ENCODE results near the gene TLX2. TPM values are rescaled to one million over a fixed set of nuclear protein-coding genes. Genes with fewer than 3 reads are reported as not detected.
A peak's percentile ranks its signal among the peaks of the same experiment; 100 is the strongest.

Gene TLX2
- total RNA-seq, 2 experiments from 2014 or later: 0.10 TPM

GRCh38 chr2:74498500-74499266, 15.6 kb upstream of the TLX2 start:
- CTCF ChIA-PET: interaction anchor here (1.0 to 3.7 kb wide), 3 partner anchors 17 to 88 kb away, joined by 3 to 24 read pairs (median 6); partner anchors contain the start of genes CCDC142 and TTC31
- intact Hi-C loops (cut with micrococcal nuclease): loop anchor here (1.0 to 5.0 kb wide), 3 partner anchors 18 to 89 kb away; no protein-coding TSS in a partner anchor
- Mint-ChIP-seq H3K27me3 (ENCODE audit: low read depth) (peaks cover 59% of the 10 kb centered on the region), H3K27ac (no peak overlapping the region), H3K9me3 (no peaks in the 10 kb centered on the region), H3K4me1 (ENCODE audit: low read depth) (peaks cover 34% of the 10 kb centered on the region), H3K4me3 (peak overlapping the region; percentile 67), H3K36me3 (ENCODE audit: low read depth) (peaks cover 3% of the 10 kb centered on the region)
- peak; percentile 45 for DNase-seq

GRCh38 chr2:74499267-74499939, 14.8 kb upstream of the TLX2 start, which contains the start of gene LBX2:
Gene LBX2, minus strand, starts transcription at chr2:74499603. Its CDS starts 66 bp downstream, at chr2:74499537.
- CTCF ChIA-PET: interaction anchor here (1.8 to 3.7 kb wide), 2 partner anchors 17 to 87 kb away, joined by 6 to 24 read pairs; partner anchors contain the start of genes CCDC142 and TTC31
- Mint-ChIP-seq H3K9me3 (no peaks in the 10 kb centered on the region), H3K36me3 (ENCODE audit: low read depth) (peaks cover 2% of the 10 kb centered on the region), H3K27me3 (ENCODE audit: low read depth) (peaks cover 66% of the 10 kb centered on the region), H3K4me1 (ENCODE audit: low read depth) (peaks cover 40% of the 10 kb centered on the region), H3K4me3 (peak within 1 kb of the TSS; percentile 67), H3K27ac (no peak within 1 kb of the TSS)
- DNase-seq: peak; percentile 43
- intact Hi-C loops (cut with micrococcal nuclease): loop anchor here (5.0 kb wide), 1 partner anchor 33 kb away; no protein-coding TSS in a partner anchor

- peaks cover 8% of the 10 kb centered on the region for H3K36me3 Mint-ChIP-seq (ENCODE audit: low read depth)
- no peak overlapping the region for H3K27ac Mint-ChIP-seq
- no peak for DNase-seq
- H3K27me3 Mint-ChIP-seq (ENCODE audit: low read depth): peaks cover 70% of the 10 kb centered on the region
- H3K4me3 Mint-ChIP-seq: no peak overlapping the region
- CTCF ChIA-PET: interaction anchor here (0.6 to 3.7 kb wide), 5 partner anchors 15 to 87 kb away, joined by 3 to 24 read pairs (median 6); partner anchors contain the start of genes CCDC142, TLX2 and TTC31
- intact Hi-C loops (cut with micrococcal nuclease): loop anchor here (5.0 to 10.0 kb wide), 2 partner anchors 32 to 455 kb away; partner anchors contain the start of gene POLE4
- H3K4me1 Mint-ChIP-seq (ENCODE audit: low read depth): peaks cover 46% of the 10 kb centered on the region
- H3K9me3 Mint-ChIP-seq: no peaks in the 10 kb centered on the region
Observed at GRCh38 chr2:74499940-74500577, 14.2 kb upstream of the TLX2 start.

GRCh38 chr2:74500578-74500946, 13.7 kb upstream of the TLX2 start:
- Mint-ChIP-seq H3K4me1 (ENCODE audit: low read depth) (peaks cover 49% of the 10 kb centered on the region), H3K27me3 (ENCODE audit: low read depth) (peaks cover 70% of the 10 kb centered on the region), H3K4me3 (no peak overlapping the region), H3K27ac (no peak overlapping the region), H3K9me3 (no peaks in the 10 kb centered on the region), H3K36me3 (ENCODE audit: low read depth) (peaks cover 13% of the 10 kb centered on the region)
- no peak for DNase-seq
- CTCF ChIA-PET: interaction anchor here (0.6 to 3.7 kb wide), 5 partner anchors 14 to 86 kb away, joined by 3 to 24 read pairs (median 6); partner anchors contain the start of genes CCDC142, TLX2 and TTC31
- intact Hi-C loops (cut with micrococcal nuclease): loop anchor here (10.0 kb wide), 1 partner anchor 454 kb away; the partner anchor contains the start of gene POLE4

DNA sequence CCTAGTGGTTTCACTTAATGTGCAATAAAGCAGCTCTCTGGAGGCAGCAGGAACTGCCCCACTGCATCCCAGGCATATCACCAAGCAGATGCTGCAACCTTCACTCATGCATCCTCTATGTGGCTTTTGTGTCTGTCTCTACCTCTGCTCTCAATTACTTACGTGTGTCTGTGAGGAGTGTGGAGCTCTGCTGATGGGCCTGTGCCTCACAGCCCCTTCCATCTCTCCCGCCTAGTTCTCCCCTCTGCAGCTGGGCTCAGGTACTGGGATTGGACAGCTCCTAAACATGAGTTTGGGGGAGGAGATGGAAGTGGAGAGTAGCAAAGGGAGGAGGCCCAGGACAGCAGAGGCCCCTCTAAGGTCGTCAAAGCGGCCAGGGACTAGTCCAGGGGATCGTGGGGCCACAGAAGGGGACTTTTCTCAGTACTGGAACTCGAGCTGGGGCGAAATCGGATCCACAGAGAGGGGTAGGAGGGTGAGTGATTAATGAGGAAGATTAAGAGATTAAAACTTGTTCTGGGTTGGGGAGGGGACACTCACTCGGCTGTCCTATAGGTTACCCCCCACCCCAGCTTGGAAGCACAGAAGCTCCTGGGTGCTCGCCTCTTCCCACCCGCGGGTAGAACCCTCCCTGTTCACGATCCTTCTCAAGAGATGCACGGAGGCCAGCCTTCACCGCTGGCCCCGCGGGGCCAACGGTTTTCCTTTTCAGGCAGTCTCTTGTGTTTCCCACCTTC, 12.7 kb upstream of the TLX2 start:
- Mint-ChIP-seq H3K27ac (no peak overlapping the region), H3K4me3 (peak overlapping the region; percentile 36), H3K4me1 (ENCODE audit: low read depth) (peaks cover 53% of the 10 kb centered on the region)

GRCh38 chr2:74502147-74502719, 12.0 kb upstream of the TLX2 start:
- no peak overlapping the region for H3K27ac Mint-ChIP-seq
- intact Hi-C loops (cut with micrococcal nuclease): loop anchor here (10.0 kb wide), 1 partner anchor 453 kb away; the partner anchor contains the start of gene POLE4

More for the DNA sequence above, 12.7 kb upstream of the TLX2 start:
- no peak for DNase-seq
- no peaks in the 10 kb centered on the region for H3K9me3 Mint-ChIP-seq
- intact Hi-C loops (cut with micrococcal nuclease): loop anchor here (10.0 kb wide), 1 partner anchor 453 kb away; the partner anchor contains the start of gene POLE4
- peaks cover 70% of the 10 kb centered on the region for H3K27me3 Mint-ChIP-seq (ENCODE audit: low read depth)
- CTCF ChIA-PET: interaction anchor here (0.6 to 4.8 kb wide), 5 partner anchors 13 to 1301 kb away, joined by 3 to 24 read pairs (median 10); partner anchors contain the start of genes CCDC142, TLX2 and TTC31
- H3K36me3 Mint-ChIP-seq (ENCODE audit: low read depth): peaks cover 17% of the 10 kb centered on the region

GRCh38 chr2:74502720-74503505, 11.3 kb upstream of the TLX2 start:
- peaks cover 54% of the 10 kb centered on the region for H3K4me1 Mint-ChIP-seq (ENCODE audit: low read depth)
- H3K27me3 Mint-ChIP-seq (ENCODE audit: low read depth): peaks cover 64% of the 10 kb centered on the region
- DNase-seq: peak; percentile 58
- H3K9me3 Mint-ChIP-seq: no peaks in the 10 kb centered on the region
- H3K27ac Mint-ChIP-seq: no peak overlapping the region
- H3K36me3 Mint-ChIP-seq (ENCODE audit: low read depth): peaks cover 24% of the 10 kb centered on the region
- intact Hi-C loops (cut with micrococcal nuclease): loop anchor here (10.0 kb wide), 1 partner anchor 452 kb away; the partner anchor contains the start of gene POLE4
- CTCF ChIA-PET: interaction anchor here (1.0 to 4.8 kb wide), 3 partner anchors 20 to 111 kb away, joined by 5 to 14 read pairs (median 10); partner anchors contain the start of genes CCDC142 and TTC31
- peak overlapping the region; percentile 59 for H3K4me3 Mint-ChIP-seq

More at GRCh38 chr2:74502147-74502719, 12.0 kb upstream of the TLX2 start:
- DNase-seq: no peak
- Mint-ChIP-seq H3K36me3 (ENCODE audit: low read depth) (peaks cover 21% of the 10 kb centered on the region), H3K4me3 (peak overlapping the region; percentile 59), H3K27me3 (ENCODE audit: low read depth) (peaks cover 70% of the 10 kb centered on the region), H3K4me1 (ENCODE audit: low read depth) (peaks cover 58% of the 10 kb centered on the region), H3K9me3 (no peaks in the 10 kb centered on the region)
- CTCF ChIA-PET: interaction anchor here (1.9 to 4.8 kb wide), 3 partner anchors 19 to 85 kb away, joined by 10 to 24 read pairs (median 14); partner anchors contain the start of genes CCDC142 and TTC31

GRCh38 chr2:74503506-74504475, 10.5 kb upstream of the TLX2 start:
- H3K9me3 Mint-ChIP-seq: no peaks in the 10 kb centered on the region
- CTCF ChIA-PET: interaction anchor here (1.0 to 4.8 kb wide), 4 partner anchors 21 to 112 kb away, joined by 3 to 14 read pairs (median 8); partner anchors contain the start of genes CCDC142 and TTC31
- H3K27me3 Mint-ChIP-seq (ENCODE audit: low read depth): peaks cover 57% of the 10 kb centered on the region
- no peak for DNase-seq
- peak overlapping the region; percentile 59 for H3K4me3 Mint-ChIP-seq
- H3K27ac Mint-ChIP-seq: no peak overlapping the region
- H3K36me3 Mint-ChIP-seq (ENCODE audit: low read depth): peaks cover 24% of the 10 kb centered on the region
- intact Hi-C loops (cut with micrococcal nuclease): loop anchor here (10.0 kb wide), 1 partner anchor 451 kb away; the partner anchor contains the start of gene POLE4
- H3K4me1 Mint-ChIP-seq (ENCODE audit: low read depth): peaks cover 53% of the 10 kb centered on the region

DNA sequence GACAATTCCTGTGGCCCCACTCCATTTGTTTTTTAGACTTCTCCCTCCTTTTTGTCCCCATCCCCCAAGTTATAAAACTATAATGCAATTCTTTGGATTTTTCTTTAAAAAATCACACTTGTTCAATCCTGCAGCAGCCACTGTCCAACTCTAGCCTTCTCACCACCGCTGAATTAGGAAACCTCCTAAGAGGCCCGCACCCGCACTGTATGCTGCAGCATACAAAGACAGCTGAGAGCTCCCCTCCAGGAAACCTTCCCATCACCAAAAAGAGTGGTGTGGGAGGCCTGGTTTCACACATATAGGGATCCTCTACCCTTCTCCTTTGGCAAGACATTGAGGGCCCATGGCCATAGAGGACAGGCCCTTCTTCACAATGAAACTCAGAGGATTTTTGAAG, 9.7 kb upstream of the TLX2 start:
- no peak for DNase-seq
- Mint-ChIP-seq H3K4me3 (no peak overlapping the region), H3K9me3 (no peaks in the 10 kb centered on the region), H3K36me3 (ENCODE audit: low read depth) (peaks cover 24% of the 10 kb centered on the region), H3K4me1 (ENCODE audit: low read depth) (peaks cover 48% of the 10 kb centered on the region), H3K27ac (no peak overlapping the region), H3K27me3 (ENCODE audit: low read depth) (peaks cover 51% of the 10 kb centered on the region)
- intact Hi-C loops (cut with micrococcal nuclease): loop anchor here (10.0 kb wide), 1 partner anchor 450 kb away; the partner anchor contains the start of gene POLE4
- CTCF ChIA-PET: interaction anchor here (1.0 to 4.8 kb wide), 3 partner anchors 22 to 83 kb away, joined by 3 to 14 read pairs (median 10); partner anchors contain the start of genes CCDC142 and TTC31

Data from activated naive CD4-positive, alpha-beta T cell treated with anti-CD3 and anti-CD28 coated beads for 36 hours (primary cell).